GM18519 (cell line): ENCODE results near the gene RBPMS2.

Experiments used
- ATAC-seq: cut with Tn5 transposase; IDR thresholded peaks from one replicate; pipeline ENCODE4 v1.9.1; 2021; ENCODE audit warnings: mild to moderate bottlenecking, moderate library complexity; ENCODE audit not compliant: unreplicated experiment, low FRiP score

Gene RBPMS2

GRCh38 chr15:64732156-64732860 lies 43.1 kb downstream of the RBPMS2 start:
- no peak for ATAC-seq

- ATAC-seq, result no peak
These were observed 43.6 kb downstream of the RBPMS2 start for GRCh38 chr15:64731805-64732151.

- ATAC-seq, result no peak
These were observed 44.2 kb downstream of the RBPMS2 start for GRCh38 chr15:64731012-64731804.

GRCh38 chr15:64730151-64730550 lies 45.2 kb downstream of the RBPMS2 start:
- ATAC-seq, result no peak

- no peak for ATAC-seq
These were observed 55.2 kb downstream of the RBPMS2 start for GRCh38 chr15:64720188-64720587.

- ATAC-seq, result no peak
These were observed 57.5 kb downstream of the RBPMS2 start for GRCh38 chr15:64717735-64718495.

- no peak for ATAC-seq
These were observed 58.3 kb downstream of the RBPMS2 start for GRCh38 chr15:64717130-64717529.

- ATAC-seq, result no peak
These were observed 58.9 kb downstream of the RBPMS2 start for GRCh38 chr15:64716452-64716851.

- no peak for ATAC-seq
These were observed 61.8 kb downstream of the RBPMS2 start for GRCh38 chr15:64713592-64713991.

- no peak for ATAC-seq
These were observed 63.0 kb downstream of the RBPMS2 start for GRCh38 chr15:64712353-64712752.

GRCh38 chr15:64710676-64711428 lies 64.5 kb downstream of the RBPMS2 start:
- no peak for ATAC-seq

- no peak for ATAC-seq
These were observed 69.1 kb downstream of the RBPMS2 start for GRCh38 chr15:64706011-64706911.

GRCh38 chr15:64705006-64705405 lies 70.4 kb downstream of the RBPMS2 start:
- no peak for ATAC-seq

GRCh38 chr15:64703632-64703959 lies 71.8 kb downstream of the RBPMS2 start:
- ATAC-seq, result no peak

GRCh38 chr15:64702816-64703631 lies 72.4 kb downstream of the RBPMS2 start:
- peak; percentile 68 for ATAC-seq

GRCh38 chr15:64701482-64702184 lies 73.8 kb downstream of the RBPMS2 start:
- no peak for ATAC-seq

GRCh38 chr15:64701051-64701450 lies 74.3 kb downstream of the RBPMS2 start:
- ATAC-seq, result no peak

GRCh38 chr15:64699751-64700388 lies 75.5 kb downstream of the RBPMS2 start:
- no peak for ATAC-seq
